ENCODE results near the gene HP. TPM values are rescaled to one million over a fixed set of nuclear protein-coding genes. Genes with fewer than 3 reads are reported as not detected.

The HP gene
- total and polyA plus RNA-seq, 2 of the 13 experiments (the other 11 are each of a cell fraction or from before 2014, with no cell fraction given): 387 to 524 TPM

DNA sequence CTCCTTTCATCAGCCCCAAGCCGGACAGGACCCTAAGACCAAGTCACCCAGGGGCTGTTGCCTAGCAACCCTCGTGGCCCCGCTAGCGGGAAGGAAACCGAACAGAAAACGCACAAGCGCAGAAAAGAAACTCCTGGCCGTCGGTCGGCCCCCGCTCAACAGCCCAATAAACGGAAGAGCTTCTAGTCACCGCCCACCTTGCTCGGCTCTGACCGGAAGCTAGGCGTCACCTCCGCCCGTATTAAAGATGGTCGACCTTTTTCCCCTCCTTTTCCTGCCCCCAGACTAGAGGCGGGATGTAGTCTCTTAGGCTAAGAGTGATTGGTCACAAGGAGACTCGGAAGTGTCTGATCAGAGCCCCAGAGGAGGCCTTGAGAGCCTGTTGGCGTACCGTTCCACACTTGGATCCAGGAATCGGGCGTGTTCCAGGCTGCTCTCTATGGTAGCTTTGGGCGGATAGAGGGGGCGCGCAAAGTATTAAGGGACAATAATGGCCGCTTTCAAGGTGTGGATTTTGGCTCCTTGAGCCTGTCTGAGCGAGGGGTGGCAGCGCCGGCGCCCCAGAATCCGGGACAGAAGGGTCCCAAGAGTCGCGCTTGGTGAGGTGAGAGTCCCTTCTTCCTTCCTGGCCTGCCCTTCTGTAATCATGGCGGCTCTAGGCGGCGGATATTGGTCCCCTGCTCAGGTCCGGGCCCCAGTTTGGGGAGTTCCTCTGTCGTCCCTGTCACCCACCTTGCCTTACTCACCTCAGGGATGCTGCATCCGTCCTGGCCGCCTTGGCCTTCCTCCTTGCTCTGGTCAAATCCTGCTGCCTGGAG lies 39.4 kb downstream of the HP start, which contains the start of the genes DHX38 and TXNL4B (continued):
- TF ChIP-seq, protein P1, sequence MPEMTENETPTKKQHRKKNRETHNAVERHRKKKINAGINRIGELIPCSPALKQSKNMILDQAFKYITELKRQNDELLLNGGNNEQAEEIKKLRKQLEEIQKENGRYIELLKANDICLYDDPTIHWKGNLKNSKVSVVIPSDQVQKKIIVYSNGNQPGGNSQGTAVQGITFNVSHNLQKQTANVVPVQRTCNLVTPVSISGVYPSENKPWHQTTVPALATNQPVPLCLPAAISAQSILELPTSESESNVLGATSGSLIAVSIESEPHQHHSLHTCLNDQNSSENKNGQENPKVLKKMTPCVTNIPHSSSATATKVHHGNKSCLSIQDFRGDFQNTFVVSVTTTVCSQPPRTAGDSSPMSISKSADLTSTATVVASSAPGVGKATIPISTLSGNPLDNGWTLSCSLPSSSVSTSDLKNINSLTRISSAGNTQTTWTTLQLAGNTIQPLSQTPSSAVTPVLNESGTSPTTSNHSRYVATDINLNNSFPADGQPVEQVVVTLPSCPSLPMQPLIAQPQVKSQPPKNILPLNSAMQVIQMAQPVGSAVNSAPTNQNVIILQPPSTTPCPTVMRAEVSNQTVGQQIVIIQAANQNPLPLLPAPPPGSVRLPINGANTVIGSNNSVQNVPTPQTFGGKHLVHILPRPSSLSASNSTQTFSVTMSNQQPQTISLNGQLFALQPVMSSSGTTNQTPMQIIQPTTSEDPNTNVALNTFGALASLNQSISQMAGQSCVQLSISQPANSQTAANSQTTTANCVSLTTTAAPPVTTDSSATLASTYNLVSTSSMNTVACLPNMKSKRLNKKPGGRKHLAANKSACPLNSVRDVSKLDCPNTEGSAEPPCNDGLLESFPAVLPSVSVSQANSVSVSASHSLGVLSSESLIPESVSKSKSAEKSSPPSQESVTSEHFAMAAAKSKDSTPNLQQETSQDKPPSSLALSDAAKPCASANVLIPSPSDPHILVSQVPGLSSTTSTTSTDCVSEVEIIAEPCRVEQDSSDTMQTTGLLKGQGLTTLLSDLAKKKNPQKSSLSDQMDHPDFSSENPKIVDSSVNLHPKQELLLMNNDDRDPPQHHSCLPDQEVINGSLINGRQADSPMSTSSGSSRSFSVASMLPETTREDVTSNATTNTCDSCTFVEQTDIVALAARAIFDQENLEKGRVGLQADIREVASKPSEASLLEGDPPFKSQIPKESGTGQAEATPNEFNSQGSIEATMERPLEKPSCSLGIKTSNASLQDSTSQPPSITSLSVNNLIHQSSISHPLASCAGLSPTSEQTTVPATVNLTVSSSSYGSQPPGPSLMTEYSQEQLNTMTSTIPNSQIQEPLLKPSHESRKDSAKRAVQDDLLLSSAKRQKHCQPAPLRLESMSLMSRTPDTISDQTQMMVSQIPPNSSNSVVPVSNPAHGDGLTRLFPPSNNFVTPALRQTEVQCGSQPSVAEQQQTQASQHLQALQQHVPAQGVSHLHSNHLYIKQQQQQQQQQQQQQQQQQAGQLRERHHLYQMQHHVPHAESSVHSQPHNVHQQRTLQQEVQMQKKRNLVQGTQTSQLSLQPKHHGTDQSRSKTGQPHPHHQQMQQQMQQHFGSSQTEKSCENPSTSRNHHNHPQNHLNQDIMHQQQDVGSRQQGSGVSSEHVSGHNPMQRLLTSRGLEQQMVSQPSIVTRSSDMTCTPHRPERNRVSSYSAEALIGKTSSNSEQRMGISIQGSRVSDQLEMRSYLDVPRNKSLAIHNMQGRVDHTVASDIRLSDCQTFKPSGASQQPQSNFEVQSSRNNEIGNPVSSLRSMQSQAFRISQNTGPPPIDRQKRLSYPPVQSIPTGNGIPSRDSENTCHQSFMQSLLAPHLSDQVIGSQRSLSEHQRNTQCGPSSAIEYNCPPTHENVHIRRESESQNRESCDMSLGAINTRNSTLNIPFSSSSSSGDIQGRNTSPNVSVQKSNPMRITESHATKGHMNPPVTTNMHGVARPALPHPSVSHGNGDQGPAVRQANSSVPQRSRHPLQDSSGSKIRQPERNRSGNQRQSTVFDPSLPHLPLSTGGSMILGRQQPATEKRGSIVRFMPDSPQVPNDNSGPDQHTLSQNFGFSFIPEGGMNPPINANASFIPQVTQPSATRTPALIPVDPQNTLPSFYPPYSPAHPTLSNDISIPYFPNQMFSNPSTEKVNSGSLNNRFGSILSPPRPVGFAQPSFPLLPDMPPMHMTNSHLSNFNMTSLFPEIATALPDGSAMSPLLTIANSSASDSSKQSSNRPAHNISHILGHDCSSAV (CRISPR knock-in tag; IDR thresholded peaks at IDR 0.05; ENCODE audit: borderline replicate concordance): 0 out of 2 replicates have a peak, but pooled peaks have one; percentile 30
- TF ChIP-seq, protein P2, sequence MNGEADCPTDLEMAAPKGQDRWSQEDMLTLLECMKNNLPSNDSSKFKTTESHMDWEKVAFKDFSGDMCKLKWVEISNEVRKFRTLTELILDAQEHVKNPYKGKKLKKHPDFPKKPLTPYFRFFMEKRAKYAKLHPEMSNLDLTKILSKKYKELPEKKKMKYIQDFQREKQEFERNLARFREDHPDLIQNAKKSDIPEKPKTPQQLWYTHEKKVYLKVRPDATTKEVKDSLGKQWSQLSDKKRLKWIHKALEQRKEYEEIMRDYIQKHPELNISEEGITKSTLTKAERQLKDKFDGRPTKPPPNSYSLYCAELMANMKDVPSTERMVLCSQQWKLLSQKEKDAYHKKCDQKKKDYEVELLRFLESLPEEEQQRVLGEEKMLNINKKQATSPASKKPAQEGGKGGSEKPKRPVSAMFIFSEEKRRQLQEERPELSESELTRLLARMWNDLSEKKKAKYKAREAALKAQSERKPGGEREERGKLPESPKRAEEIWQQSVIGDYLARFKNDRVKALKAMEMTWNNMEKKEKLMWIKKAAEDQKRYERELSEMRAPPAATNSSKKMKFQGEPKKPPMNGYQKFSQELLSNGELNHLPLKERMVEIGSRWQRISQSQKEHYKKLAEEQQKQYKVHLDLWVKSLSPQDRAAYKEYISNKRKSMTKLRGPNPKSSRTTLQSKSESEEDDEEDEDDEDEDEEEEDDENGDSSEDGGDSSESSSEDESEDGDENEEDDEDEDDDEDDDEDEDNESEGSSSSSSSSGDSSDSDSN (CRISPR knock-in tag; IDR thresholded peaks at IDR 0.05): peak; percentile 73
- peak; percentile 98 for TF ChIP-seq KAT8 (CRISPR knock-in tag; IDR thresholded peaks at IDR 0.05)
- no peak for TF ChIP-seq CCAR2 (optimal IDR thresholded peaks at IDR 0.05; ENCODE audit: low read depth, low read length)
- TF ChIP-seq, protein P3, sequence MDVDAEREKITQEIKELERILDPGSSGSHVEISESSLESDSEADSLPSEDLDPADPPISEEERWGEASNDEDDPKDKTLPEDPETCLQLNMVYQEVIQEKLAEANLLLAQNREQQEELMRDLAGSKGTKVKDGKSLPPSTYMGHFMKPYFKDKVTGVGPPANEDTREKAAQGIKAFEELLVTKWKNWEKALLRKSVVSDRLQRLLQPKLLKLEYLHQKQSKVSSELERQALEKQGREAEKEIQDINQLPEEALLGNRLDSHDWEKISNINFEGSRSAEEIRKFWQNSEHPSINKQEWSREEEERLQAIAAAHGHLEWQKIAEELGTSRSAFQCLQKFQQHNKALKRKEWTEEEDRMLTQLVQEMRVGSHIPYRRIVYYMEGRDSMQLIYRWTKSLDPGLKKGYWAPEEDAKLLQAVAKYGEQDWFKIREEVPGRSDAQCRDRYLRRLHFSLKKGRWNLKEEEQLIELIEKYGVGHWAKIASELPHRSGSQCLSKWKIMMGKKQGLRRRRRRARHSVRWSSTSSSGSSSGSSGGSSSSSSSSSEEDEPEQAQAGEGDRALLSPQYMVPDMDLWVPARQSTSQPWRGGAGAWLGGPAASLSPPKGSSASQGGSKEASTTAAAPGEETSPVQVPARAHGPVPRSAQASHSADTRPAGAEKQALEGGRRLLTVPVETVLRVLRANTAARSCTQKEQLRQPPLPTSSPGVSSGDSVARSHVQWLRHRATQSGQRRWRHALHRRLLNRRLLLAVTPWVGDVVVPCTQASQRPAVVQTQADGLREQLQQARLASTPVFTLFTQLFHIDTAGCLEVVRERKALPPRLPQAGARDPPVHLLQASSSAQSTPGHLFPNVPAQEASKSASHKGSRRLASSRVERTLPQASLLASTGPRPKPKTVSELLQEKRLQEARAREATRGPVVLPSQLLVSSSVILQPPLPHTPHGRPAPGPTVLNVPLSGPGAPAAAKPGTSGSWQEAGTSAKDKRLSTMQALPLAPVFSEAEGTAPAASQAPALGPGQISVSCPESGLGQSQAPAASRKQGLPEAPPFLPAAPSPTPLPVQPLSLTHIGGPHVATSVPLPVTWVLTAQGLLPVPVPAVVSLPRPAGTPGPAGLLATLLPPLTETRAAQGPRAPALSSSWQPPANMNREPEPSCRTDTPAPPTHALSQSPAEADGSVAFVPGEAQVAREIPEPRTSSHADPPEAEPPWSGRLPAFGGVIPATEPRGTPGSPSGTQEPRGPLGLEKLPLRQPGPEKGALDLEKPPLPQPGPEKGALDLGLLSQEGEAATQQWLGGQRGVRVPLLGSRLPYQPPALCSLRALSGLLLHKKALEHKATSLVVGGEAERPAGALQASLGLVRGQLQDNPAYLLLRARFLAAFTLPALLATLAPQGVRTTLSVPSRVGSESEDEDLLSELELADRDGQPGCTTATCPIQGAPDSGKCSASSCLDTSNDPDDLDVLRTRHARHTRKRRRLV (CRISPR knock-in tag; IDR thresholded peaks at IDR 0.05): 0 out of 2 replicates have a peak, but pooled peaks have one; percentile 16
- TF ChIP-seq DMAP1 (CRISPR knock-in tag; IDR thresholded peaks at IDR 0.05): peak; percentile 91
- TF ChIP-seq ZNF746 (CRISPR knock-in tag; IDR thresholded peaks at IDR 0.05): no peak
- TF ChIP-seq ELF1 (CRISPR knock-in tag; IDR thresholded peaks at IDR 0.05): peak; percentile 94
- TF ChIP-seq SOX6 (IDR thresholded peaks at IDR 0.05): no peak
- peak; percentile 58; the same call in 1 of the 2 replicates for TF ChIP-seq SOX6 (CRISPR knock-in tag; IDR thresholded peaks at IDR 0.05)
- no peak; the same call in 1 of the 2 replicates for TF ChIP-seq NR2F2 (IDR thresholded peaks at IDR 0.05; ENCODE audit: borderline replicate concordance, low read depth)
- TF ChIP-seq ZNF619 (CRISPR knock-in tag; IDR thresholded peaks at IDR 0.05): peak; percentile 27; the same call in 1 of the 2 replicates

Data from HepG2 (cell line).